COLO668 (cell line): ENCODE data around the gene ASB1.

ENCODE experiments used
- DNase-seq: peaks from one replicate; lab custom pipeline; 2025; ENCODE audit not compliant: unreplicated experiment; lab: John Stamatoyannopoulos, UW

The ASB1 gene

DNA sequence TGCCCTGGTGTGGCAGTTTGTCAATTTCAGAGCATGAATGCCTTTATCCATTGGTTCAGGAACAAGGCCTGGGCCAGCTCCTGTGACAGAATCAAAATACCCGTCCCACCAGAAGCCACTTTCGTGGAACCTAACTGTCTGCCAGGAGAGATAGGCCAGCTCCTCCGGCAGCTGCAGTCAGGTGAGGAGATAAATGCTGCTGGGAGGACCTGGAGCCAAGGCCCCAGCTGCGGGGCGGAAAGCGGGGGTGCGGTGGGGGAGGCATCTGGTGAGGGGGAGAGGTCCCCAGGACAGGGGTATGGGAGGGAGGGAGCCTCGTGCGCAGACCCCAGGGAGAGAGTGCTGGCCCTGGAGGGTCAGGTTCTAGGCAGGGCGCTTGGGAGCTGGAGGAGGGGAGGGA is 4.4 kb upstream of the ASB1 start:
- DNase-seq, result no peak

DNA sequence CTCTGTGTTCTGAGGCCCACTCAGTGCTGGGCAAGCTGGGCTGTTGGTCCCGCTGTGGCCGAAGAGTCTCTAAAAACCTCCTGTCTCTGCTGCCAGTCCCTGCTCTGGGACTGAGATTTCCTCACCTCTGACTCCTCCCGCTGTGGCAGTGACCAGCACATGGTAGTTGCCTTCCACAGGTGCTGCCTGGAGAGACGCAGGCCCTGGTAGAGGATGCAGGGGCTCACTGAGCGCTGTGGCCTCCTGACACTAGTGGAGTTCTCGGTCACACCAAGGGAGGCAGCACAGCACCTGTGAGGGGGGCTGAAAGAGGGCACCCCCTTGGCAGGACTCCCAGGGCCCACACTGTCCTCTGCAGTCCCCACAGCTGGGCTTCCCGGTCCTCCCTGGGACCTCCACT is 3.8 kb upstream of the ASB1 start:
- no peak for DNase-seq

DNA sequence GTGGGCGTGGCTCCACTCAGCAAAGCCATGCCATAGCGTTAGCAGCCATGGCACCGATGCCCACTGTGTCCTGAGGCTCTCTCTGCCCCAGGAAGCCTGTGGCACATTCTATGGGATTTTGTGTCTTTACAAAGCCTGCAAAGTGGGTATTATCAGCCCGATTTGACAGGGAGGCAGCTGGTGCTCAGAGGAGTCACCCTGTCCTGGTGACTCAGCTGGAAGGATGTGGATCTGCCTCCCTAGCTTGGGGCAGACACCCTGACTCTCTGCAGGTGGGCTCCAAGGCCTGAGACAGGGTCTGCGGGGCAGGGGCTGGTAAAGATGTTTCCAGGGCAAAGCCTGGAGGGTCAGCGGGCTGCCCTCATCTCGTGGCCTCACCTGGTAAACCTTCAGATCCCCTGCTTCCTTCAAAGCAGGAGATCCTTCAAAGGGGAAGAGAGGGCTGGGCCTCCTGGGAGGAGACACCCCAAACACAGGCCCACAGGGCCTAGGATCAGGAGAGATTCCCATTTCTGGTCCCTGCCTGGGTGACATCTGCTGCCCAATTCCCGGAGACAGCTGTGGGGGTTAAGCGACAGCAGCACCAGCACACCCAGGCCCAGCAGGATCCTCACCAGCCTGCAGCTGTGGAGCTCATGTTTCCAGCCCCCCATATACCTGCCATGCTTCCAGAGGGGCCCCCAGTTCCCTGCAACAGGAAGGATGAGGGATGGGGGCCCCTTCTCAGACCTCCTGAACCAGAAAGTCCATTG is 3.0 kb upstream of the ASB1 start:
- no peak for DNase-seq

DNA sequence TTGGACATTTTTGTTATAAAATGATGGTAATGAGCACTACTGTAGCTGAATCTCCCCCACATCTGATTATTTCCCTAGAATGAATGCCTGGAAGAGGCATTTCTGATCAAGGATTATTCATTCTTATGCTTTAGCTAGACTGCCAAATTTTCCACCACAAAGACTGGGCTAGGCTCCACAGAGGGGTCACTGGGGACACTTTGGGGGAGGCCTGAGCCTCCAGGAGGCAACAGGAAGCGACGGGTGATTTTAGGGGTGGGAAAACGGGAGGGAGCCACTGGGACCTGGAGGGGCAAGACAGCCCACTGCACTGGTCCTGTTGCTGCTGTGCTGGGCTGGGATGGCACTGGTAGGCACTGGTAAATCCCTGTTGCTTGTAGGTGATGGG is 2.4 kb upstream of the ASB1 start:
- DNase-seq, result no peak

DNA sequence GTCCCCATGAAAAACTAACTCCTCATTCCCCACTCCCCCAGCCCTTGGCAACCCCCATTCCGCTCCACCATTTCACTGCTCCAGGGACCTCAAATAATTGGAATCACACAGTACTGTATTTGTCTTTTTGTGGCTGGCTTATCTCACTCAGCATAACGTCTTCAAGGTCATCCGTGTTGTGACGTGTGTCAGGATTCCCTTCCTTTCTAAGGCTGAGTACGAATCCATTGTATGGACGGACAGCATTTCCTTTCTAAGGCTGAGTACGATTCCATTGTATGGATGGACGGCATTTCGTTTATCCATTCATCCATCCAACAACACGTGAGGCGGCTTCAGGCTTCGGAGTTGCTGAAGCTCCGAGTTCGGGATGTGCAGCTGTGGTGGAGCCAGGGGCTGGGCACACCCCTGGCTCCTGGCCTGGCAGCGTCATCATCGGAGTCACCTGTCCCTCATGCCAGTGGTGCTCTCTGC is 1.2 kb upstream of the ASB1 start:
- DNase-seq, result peak; percentile 47

DNA sequence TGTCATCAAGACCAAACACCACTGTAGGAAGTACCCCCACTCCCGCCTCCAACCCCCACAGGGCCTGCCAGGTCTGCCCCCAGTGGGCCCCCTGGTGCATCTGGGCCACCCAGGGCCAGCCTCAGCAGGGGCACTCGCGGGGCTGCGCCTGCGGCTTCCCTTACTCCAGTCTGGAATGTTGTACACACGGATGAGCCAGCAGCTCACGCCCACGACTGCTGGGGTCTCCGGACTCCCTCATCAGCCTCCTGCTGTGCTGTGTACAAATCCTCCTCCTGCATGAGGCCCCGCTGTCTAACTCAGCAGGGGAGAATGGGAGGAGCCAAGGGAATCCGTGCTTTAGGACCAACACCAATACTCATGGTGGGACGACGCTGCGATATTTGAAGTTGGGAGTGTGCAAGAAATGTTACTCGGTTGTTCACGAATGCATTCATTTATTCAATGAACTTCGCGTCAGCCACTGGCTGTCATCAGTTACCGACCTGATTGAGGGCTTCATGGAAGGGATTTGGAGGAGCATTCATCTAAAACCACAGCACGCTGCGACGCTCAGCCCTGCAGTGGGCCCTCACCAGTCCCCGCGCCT is 654 bp upstream of the ASB1 start:
- peak; percentile 47 for DNase-seq

DNA sequence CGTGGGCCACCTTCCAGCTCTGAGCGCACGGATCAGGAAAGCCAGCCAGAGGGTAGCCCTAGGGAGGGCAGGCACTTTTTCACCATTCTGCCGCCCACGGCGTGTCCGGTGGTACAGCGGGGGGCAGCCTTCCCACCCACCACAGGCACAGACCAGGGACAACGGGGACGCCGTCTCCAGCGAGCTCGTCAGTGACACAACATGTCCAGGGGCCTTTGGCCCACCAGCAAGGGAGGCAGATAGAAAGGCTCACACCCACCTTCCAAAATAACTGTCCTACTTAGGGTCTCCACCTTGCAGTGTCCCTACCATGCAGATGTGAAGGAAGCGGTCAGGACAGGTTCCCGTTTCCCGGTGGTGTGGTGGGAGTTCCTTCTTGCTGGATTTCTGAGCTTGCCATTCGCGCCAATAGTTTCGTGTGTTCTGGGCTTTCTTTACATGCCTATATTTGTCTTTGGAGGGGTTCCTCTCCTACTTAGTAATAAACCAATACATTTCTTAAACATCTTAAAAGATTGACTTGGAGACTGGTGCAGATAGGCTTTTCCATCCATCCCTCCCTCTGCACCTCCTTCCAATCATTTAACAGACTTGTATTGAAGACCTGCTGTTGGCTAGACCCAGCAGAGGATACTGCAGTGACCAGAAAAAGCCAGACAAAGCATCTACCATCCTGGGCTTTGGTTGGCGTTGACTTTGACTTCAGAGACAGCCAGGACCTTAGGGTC is 872 bp downstream of the ASB1 start:
- DNase-seq, result no peak

GRCh38 chr2:238428866-238429265 is 2.1 kb downstream of the ASB1 start:
- no peak for DNase-seq

DNA sequence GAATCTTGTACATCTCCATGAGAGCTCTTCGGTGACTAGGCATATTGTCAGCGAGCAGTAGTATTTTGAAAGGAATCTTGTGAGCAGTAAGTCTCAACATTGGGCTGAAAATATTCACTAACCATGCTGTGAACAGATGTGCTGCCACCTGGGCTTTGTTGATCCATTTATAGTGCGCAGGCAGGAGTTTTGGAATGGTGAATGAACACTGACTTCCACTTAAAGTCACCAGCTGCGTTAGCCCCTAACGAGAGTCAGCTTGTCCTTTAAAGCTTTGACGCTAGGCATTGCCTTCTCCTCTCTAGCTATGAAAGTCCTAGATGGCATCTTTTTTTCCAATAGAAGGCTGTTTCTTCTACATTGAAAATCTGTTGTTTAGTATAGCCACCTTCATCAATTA is 4.1 kb downstream of the ASB1 start:
- DNase-seq, result no peak

DNA sequence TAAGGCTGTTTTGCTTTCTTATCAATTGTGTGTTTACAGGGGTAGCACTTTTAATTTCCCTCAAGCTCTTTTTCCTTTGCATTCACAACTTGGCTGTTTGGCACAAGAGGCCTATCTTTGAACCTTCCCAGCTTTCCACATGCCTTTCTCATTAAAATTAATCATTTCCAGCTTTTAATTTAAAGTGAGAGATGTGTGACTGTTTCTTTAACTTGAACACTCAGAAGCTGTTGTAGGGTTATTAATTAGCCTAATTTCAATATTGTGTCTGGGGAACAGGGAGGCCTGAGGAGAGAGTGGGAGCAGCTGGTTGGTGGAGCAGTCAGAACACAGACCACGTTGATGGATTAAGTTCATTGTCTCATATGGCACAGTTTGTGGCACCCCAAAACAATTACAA is 4.7 kb downstream of the ASB1 start:
- no peak for DNase-seq

DNA sequence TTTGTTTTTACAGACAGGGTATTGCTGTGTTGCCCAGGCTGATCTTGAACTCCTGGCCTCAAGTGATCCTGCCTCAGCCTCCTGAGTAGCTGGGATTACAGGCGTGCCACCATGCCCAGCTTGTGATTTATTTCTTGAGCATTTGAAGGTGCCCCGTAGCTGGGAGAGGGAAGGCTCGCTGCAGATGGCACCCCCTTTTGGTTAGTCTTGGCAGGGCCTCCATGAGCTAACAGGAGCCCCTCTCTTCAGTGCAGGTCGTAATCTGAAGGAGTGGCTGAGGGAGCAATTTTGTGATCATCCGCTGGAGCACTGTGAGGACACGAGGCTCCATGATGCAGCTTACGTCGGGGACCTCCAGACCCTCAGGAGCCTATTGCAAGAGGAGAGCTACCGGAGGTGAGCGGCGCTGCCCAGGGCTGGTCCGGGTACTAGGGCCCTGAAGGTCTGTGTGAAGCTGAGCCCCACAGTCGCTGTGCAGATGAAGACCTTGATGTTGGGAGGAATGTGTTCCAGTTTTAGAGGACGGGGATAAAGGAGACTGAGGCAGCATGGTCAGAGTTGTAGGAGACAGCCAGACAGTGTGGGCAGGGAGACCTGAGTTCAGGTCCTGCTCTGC is 6.7 kb downstream of the ASB1 start:
- no peak for DNase-seq

DNA sequence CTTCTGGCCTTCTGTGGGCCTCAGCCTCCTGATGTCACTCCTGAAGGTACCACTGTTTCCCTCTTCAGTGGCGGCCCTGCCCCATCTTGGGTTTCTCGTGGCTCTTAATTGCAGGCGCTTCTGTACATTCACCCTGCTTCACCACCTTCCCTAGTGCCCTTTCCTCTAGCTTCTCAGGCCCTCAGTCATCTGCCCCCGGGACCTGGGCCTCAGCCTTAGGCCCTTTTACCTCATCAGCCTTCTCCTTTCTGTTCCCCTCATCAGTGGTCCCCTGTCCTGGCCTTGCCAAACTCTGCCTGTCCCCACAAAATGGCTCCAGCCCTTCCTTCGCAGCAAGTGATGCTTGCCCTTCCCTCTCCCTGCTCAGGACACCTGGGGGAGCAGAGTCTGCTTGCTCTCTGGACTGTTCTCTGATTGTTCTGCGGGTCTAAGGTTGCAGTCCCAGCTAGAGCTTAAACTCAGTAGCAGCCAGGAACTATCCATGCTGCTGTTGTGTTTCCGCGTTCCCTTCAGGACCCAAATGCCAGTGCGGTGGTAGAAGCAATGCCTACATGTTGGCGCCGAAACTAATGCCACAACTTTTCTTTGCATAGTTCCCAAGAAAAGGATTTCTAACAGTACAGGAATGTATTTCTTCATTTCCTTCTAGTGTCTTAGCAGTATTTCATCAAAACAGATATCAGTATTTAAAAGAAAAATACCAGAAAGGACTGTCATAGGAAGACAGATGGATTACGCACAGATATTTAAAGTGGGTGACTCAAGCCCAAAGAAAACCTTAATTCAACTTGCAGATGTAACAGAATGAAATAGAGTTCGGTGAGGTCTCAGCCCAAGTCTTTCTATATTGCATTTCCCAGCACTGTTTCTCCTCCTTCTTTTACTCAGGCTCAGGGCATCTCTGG is 7.5 kb downstream of the ASB1 start:
- DNase-seq, result no peak

- no peak for DNase-seq
Measured at GRCh38 chr2:238434846-238435751, 8.4 kb downstream of the ASB1 start.

- no peak for DNase-seq
Measured at GRCh38 chr2:238435752-238436096, 9.0 kb downstream of the ASB1 start.

DNA sequence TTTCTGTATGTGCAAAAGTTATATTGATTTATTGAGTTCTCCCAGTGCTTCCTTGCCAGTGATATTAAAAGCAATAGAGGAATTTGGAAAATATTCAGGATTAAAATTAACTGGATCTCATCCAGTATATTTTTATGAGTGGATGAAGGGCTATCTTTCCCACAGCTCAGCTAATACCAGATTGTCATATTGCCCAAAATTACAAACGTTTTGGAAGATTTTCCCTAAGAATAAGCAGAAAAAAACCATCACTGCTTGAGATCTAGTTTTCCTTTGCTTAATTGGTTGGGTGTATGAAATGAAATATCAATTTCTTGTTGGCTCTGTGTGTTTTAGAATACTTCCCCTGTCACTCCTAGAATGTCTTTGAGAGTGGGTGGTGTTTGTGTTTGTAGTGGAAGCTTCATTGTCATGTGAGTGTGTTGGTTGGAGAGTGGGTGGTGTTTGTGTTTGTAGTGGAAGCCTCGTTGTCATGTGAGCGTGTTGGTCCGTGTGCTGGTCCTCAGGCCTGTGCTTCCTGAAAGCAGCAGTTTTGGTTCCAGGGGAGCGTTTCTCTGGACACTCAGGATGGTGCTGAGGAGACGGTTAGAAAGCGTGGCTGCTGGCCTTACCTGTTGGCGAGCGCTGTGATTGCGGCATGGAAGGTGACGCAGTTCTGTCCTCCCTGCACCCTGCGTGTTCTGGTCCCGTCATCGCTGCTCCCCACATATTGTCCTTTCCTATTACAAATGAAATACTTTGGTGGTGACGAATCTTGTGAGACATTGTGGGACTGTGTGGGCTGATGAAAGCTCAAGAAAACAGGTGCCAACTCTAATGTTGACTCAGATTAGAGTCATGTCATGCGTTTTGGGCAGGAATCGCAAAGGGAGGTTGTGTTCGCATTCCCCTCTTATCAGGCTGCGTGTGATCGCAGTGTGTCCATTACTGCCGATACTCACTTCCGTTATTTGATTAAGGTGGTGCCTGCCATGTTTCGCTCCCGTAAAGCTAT is 12.4 kb downstream of the ASB1 start:
- no peak for DNase-seq

DNA sequence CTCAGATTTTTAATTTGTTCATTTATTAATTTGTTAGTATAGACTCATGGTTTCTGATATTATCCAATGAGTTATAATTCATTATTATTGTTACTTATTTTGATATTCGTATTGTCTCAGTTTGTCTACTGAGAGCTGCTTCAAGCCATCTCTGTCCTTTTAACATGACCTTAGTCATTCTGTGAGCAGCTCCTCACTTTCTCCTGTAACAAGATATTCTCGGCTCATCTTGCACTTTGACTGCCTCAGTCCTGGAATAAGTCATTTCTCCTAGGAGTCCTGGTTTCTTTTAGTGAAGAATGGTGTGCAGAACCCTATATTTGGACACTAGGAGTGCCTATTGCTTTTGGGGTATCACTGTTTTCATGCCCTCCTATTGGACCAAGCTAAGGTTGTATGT is 13.2 kb downstream of the ASB1 start:
- DNase-seq, result no peak

- DNase-seq, result no peak
Measured at GRCh38 chr2:238440331-238440730, 13.6 kb downstream of the ASB1 start.

DNA sequence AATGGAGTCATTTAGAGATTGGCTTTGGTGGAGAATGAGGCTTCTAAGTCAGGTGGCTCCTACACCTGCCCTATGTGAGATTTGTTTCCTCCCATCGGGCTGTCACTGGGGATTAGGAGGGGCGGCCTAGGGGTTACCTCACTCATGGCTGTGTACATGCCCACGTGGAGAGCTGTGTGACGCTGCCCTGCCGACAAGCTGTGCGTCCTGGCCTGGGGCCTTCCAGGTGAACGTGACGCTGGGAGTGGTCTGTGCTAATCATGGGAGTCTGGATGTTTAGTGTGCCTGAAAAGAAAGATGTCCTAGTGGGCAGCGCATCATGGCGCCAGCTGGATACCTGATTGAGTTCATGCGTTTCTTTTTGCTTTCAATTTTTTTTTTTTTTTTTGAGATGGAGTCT is 14.0 kb downstream of the ASB1 start:
- no peak for DNase-seq
